NCI-H2029 (cell line): ENCODE results near the gene LPCAT1.

Source experiments
- DNase-seq: peaks from one replicate; lab custom pipeline; 2025; lab: John Stamatoyannopoulos, UW

The LPCAT1 gene

GRCh38 chr5:1495525-1495897, 28.2 kb downstream of the LPCAT1 start:
- no peak for DNase-seq

- no peak for DNase-seq
Observed at GRCh38 chr5:1494780-1495524, 28.8 kb downstream of the LPCAT1 start.

GRCh38 chr5:1493941-1494340, 29.8 kb downstream of the LPCAT1 start:
- no peak for DNase-seq

- no peak for DNase-seq
Observed at GRCh38 chr5:1493413-1493812, 30.3 kb downstream of the LPCAT1 start.

GRCh38 chr5:1492757-1493156, 31.0 kb downstream of the LPCAT1 start:
- no peak for DNase-seq

GRCh38 chr5:1490376-1490775, 33.4 kb downstream of the LPCAT1 start:
- DNase-seq: no peak

GRCh38 chr5:1489754-1490153, 34.0 kb downstream of the LPCAT1 start:
- no peak for DNase-seq

GRCh38 chr5:1488882-1489680, 34.7 kb downstream of the LPCAT1 start:
- no peak for DNase-seq

GRCh38 chr5:1487079-1487764, 36.5 kb downstream of the LPCAT1 start:
- DNase-seq: no peak

- no peak for DNase-seq
Observed at GRCh38 chr5:1486271-1486670, 37.5 kb downstream of the LPCAT1 start.

- DNase-seq: no peak
Observed at GRCh38 chr5:1485579-1486118, 38.1 kb downstream of the LPCAT1 start.

- DNase-seq: no peak
Observed at GRCh38 chr5:1484730-1485578, 38.8 kb downstream of the LPCAT1 start.

GRCh38 chr5:1483856-1484729, 39.7 kb downstream of the LPCAT1 start:
- DNase-seq: no peak

GRCh38 chr5:1483064-1483463, 40.7 kb downstream of the LPCAT1 start:
- no peak for DNase-seq

- DNase-seq: no peak
Observed at GRCh38 chr5:1481959-1482331, 41.8 kb downstream of the LPCAT1 start.

GRCh38 chr5:1481266-1481958, 42.3 kb downstream of the LPCAT1 start:
- DNase-seq: no peak

GRCh38 chr5:1480806-1481205, 43.0 kb downstream of the LPCAT1 start:
- DNase-seq: no peak

- no peak for DNase-seq
Observed at GRCh38 chr5:1480217-1480616, 43.5 kb downstream of the LPCAT1 start.

GRCh38 chr5:1479581-1480188, 44.1 kb downstream of the LPCAT1 start:
- DNase-seq: no peak

- no peak for DNase-seq
Observed at GRCh38 chr5:1479066-1479465, 44.7 kb downstream of the LPCAT1 start.
